WTC11 (cell line): Measurements from ENCODE around the gene TDRD6. TPM values are rescaled to one million over a fixed set of nuclear protein-coding genes. Genes with fewer than 3 reads are reported as not detected.

Experiments
- ATAC-seq: fragments of 200-7000 bp; cut with Tn5 transposase; 2 replicates; pipeline ENCODE4 v1.10.0; 2021; ENCODE audit warnings: mild to moderate bottlenecking, moderate library complexity
- CTCF ChIA-PET: fragments of 300-600 bp; sonication (Branson Sonifier 250); formaldehyde crosslinking; loops from one replicate; lab custom pipeline; 2021; ENCODE audit warnings: antibody characterized with exemption; lab: Charles Lee
- POLR2A ChIA-PET: fragments of 350-600 bp; sonication (Branson Sonifier 250); formaldehyde crosslinking; loops from one replicate; lab custom pipeline; 2021; ENCODE audit warnings: antibody characterized with exemption; lab: Charles Lee
- DNase-seq: peaks from one replicate; pipeline ENCODE4 v3.0.0; 2021; ENCODE audit warnings: low spot score
- H3K27ac Mint-ChIP-seq: 2 replicates; pipeline ENCODE4 v1.8.0; 2021; ENCODE audit warnings: mixed read lengths
- H3K27me3 Mint-ChIP-seq: 2 replicates; pipeline ENCODE4 v1.8.0; 2021; ENCODE audit warnings: low read depth, mild to moderate bottlenecking, moderate library complexity, mixed read lengths
- H3K36me3 Mint-ChIP-seq: 2 replicates; pipeline ENCODE4 v1.8.0; 2021; ENCODE audit warnings: mixed read lengths
- H3K4me1 Mint-ChIP-seq: 2 replicates; pipeline ENCODE4 v1.8.0; 2022; ENCODE audit warnings: mixed read lengths
- H3K4me3 Mint-ChIP-seq: 2 replicates; pipeline ENCODE4 v1.8.0; 2021; ENCODE audit warnings: mild to moderate bottlenecking, moderate library complexity, mixed read lengths
- H3K9me3 Mint-ChIP-seq: 2 replicates; pipeline ENCODE4 v1.8.0; 2021; ENCODE audit warnings: mixed read lengths
- AFF4 ChIP-seq: sonication (generic); formaldehyde crosslinking; IDR thresholded peaks from 2 replicates; pipeline ENCODE4 v1.8.1; 2023; ENCODE audit warnings: mild to moderate bottlenecking, missing genetic modification reagents, borderline replicate concordance
- ARID4B ChIP-seq: sonication (generic); formaldehyde crosslinking; IDR thresholded peaks from 2 replicates; pipeline ENCODE4 v1.8.0; 2023; ENCODE audit warnings: missing genetic modification reagents, mild to moderate bottlenecking, borderline replicate concordance
- ATF1 ChIP-seq: sonication (generic); formaldehyde crosslinking; IDR thresholded peaks from 2 replicates; pipeline ENCODE4 v1.8.1; 2023; ENCODE audit warnings: mild to moderate bottlenecking, moderate library complexity, missing genetic modification reagents
- ETV6 ChIP-seq: sonication (generic); formaldehyde crosslinking; IDR thresholded peaks from 2 replicates; pipeline ENCODE4 v1.8.1; 2022; ENCODE audit warnings: mild to moderate bottlenecking, missing genetic modification reagents
- GABPB1 ChIP-seq: sonication (generic); formaldehyde crosslinking; IDR thresholded peaks from 2 replicates; pipeline ENCODE4 v1.8.1; 2023; ENCODE audit warnings: mild to moderate bottlenecking, missing genetic modification reagents
- IRF2 ChIP-seq: sonication (generic); formaldehyde crosslinking; IDR thresholded peaks from 2 replicates; pipeline ENCODE4 v1.8.0; 2022; ENCODE audit warnings: low read depth, missing genetic modification reagents, borderline replicate concordance
- NFYB ChIP-seq: sonication (generic); formaldehyde crosslinking; conservative IDR thresholded peaks from 2 replicates; pipeline ENCODE4 v1.8.0; 2022; ENCODE audit warnings: low read depth, missing genetic modification reagents
- OVOL2 ChIP-seq: fragments of 250-450 bp; sonication (Bioruptor Pico); IDR thresholded peaks from 2 replicates; pipeline ENCODE4 v1.9.0; 2021; ENCODE audit warnings: mild to moderate bottlenecking, borderline replicate concordance
- RELA ChIP-seq: sonication (generic); formaldehyde crosslinking; IDR thresholded peaks from 2 replicates; pipeline ENCODE4 v1.8.1; 2022; ENCODE audit warnings: missing genetic modification reagents, mild to moderate bottlenecking, borderline replicate concordance
- STAT6 ChIP-seq: sonication (generic); formaldehyde crosslinking; conservative IDR thresholded peaks from 2 replicates; pipeline ENCODE4 v1.8.1; 2023; ENCODE audit warnings: mild to moderate bottlenecking, low read depth, missing genetic modification reagents, moderate library complexity
- ZNF263 ChIP-seq: sonication (generic); formaldehyde crosslinking; IDR thresholded peaks from 2 replicates; pipeline ENCODE4 v1.8.1; 2022; ENCODE audit warnings: low read depth, mild to moderate bottlenecking, moderate library complexity, missing genetic modification reagents
- ZNF423 ChIP-seq: fragments of 250-450 bp; sonication (Bioruptor Pico); IDR thresholded peaks from 2 replicates; pipeline ENCODE4 v2.1.2; 2022; ENCODE audit warnings: mild to moderate bottlenecking, moderate library complexity
- total RNA-seq: library from RNA; stranded (reverse); gene quantifications from 3 replicates; pipeline ENCODE4 v1.2.3, GENCODE V29; 2021
- TF ChIP-seq, protein P1 (sequence below): sonication (generic); formaldehyde crosslinking; IDR thresholded peaks from 2 replicates; pipeline ENCODE4 v1.8.1; 2023; ENCODE audit warnings: mild to moderate bottlenecking, missing genetic modification reagents
- TF ChIP-seq, protein P2 (sequence below): sonication (generic); formaldehyde crosslinking; IDR thresholded peaks from 2 replicates; pipeline ENCODE4 v1.8.0; 2022; ENCODE audit warnings: mild to moderate bottlenecking, missing genetic modification reagents
- TF ChIP-seq, protein P3 (sequence below): sonication (generic); formaldehyde crosslinking; IDR thresholded peaks from 2 replicates; pipeline ENCODE4 v1.8.1; 2023; ENCODE audit warnings: mild to moderate bottlenecking, moderate library complexity, missing genetic modification reagents
- TF ChIP-seq, protein P4 (sequence below): sonication (generic); formaldehyde crosslinking; IDR thresholded peaks from 2 replicates; pipeline ENCODE4 v1.8.1; 2022; ENCODE audit warnings: missing genetic modification reagents, borderline replicate concordance
- TF ChIP-seq, protein P5 (sequence below): fragments of 200-600 bp; IDR thresholded peaks from 2 replicates; pipeline ENCODE4 v1.8.0; 2022; ENCODE audit warnings: antibody characterized with exemption

The TDRD6 gene
- total RNA-seq, 1 experiment from 2014 or later, result 0.04 TPM

DNA sequence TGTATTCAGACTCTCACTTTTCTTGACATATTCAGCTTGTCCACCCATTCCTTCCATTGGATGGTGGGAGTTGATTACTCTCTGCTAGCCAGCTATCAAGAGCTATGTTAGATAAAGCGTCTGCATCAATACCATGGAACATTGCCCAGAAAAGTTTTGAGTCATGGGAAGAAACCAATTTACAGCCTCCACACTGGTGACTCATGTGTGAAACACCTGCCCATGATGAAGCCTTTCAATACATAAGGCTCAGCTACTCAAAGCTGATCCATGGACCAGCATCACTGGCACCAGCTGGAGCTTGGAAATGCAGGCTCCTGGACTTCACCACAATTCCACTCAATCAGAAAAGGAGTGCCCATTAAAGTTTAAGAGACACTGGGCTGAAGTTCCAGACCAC is 31.4 kb downstream of the TDRD6 start:
- H3K27me3 Mint-ChIP-seq, result no peaks in the 10 kb centered on the region
- no peaks in the 10 kb centered on the region for H3K9me3 Mint-ChIP-seq
- no peaks in the 10 kb centered on the region for H3K36me3 Mint-ChIP-seq
- DNase-seq (no peak), ATAC-seq (no peak)
- ChIA-PET CTCF (no interaction called here), POLR2A (no interaction called here)
- no peak overlapping the region for H3K4me3 Mint-ChIP-seq
- no peaks in the 10 kb centered on the region for H3K4me1 Mint-ChIP-seq
- no peak overlapping the region for H3K27ac Mint-ChIP-seq
- TF ChIP-seq STAT6 (no peak), ARID4B (no peak), OVOL2 (no peak), ZNF263 (CRISPR knock-in tag) (no peak), IRF2 (no peak), NFYB (CRISPR knock-in tag) (no peak), RELA (CRISPR knock-in tag) (no peak), ATF1 (CRISPR knock-in tag) (no peak), ETV6 (CRISPR knock-in tag) (no peak), AFF4 (no peak), GABPB1 (no peak), ZNF423 (CRISPR knock-in tag) (no peak)
- TF ChIP-seq, protein P1, sequence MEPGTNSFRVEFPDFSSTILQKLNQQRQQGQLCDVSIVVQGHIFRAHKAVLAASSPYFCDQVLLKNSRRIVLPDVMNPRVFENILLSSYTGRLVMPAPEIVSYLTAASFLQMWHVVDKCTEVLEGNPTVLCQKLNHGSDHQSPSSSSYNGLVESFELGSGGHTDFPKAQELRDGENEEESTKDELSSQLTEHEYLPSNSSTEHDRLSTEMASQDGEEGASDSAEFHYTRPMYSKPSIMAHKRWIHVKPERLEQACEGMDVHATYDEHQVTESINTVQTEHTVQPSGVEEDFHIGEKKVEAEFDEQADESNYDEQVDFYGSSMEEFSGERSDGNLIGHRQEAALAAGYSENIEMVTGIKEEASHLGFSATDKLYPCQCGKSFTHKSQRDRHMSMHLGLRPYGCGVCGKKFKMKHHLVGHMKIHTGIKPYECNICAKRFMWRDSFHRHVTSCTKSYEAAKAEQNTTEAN (CRISPR knock-in tag), result no peak
- TF ChIP-seq, protein P2, sequence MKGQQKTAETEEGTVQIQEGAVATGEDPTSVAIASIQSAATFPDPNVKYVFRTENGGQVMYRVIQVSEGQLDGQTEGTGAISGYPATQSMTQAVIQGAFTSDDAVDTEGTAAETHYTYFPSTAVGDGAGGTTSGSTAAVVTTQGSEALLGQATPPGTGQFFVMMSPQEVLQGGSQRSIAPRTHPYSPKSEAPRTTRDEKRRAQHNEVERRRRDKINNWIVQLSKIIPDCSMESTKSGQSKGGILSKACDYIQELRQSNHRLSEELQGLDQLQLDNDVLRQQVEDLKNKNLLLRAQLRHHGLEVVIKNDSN (CRISPR knock-in tag), result no peak
- TF ChIP-seq, protein P3, sequence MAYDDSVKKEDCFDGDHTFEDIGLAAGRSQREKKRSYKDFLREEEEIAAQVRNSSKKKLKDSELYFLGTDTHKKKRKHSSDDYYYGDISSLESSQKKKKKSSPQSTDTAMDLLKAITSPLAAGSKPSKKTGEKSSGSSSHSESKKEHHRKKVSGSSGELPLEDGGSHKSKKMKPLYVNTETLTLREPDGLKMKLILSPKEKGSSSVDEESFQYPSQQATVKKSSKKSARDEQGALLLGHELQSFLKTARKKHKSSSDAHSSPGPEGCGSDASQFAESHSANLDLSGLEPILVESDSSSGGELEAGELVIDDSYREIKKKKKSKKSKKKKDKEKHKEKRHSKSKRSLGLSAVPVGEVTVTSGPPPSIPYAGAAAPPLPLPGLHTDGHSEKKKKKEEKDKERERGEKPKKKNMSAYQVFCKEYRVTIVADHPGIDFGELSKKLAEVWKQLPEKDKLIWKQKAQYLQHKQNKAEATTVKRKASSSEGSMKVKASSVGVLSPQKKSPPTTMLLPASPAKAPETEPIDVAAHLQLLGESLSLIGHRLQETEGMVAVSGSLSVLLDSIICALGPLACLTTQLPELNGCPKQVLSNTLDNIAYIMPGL (CRISPR knock-in tag), result no peak
- TF ChIP-seq, protein P4, sequence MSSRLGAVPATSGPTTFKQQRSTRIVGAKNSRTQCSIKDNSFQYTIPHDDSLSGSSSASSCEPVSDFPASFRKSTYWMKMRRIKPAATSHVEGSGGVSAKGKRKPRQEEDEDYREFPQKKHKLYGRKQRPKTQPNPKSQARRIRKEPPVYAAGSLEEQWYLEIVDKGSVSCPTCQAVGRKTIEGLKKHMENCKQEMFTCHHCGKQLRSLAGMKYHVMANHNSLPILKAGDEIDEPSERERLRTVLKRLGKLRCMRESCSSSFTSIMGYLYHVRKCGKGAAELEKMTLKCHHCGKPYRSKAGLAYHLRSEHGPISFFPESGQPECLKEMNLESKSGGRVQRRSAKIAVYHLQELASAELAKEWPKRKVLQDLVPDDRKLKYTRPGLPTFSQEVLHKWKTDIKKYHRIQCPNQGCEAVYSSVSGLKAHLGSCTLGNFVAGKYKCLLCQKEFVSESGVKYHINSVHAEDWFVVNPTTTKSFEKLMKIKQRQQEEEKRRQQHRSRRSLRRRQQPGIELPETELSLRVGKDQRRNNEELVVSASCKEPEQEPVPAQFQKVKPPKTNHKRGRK (CRISPR knock-in tag), result no peak
- TF ChIP-seq, protein P5, sequence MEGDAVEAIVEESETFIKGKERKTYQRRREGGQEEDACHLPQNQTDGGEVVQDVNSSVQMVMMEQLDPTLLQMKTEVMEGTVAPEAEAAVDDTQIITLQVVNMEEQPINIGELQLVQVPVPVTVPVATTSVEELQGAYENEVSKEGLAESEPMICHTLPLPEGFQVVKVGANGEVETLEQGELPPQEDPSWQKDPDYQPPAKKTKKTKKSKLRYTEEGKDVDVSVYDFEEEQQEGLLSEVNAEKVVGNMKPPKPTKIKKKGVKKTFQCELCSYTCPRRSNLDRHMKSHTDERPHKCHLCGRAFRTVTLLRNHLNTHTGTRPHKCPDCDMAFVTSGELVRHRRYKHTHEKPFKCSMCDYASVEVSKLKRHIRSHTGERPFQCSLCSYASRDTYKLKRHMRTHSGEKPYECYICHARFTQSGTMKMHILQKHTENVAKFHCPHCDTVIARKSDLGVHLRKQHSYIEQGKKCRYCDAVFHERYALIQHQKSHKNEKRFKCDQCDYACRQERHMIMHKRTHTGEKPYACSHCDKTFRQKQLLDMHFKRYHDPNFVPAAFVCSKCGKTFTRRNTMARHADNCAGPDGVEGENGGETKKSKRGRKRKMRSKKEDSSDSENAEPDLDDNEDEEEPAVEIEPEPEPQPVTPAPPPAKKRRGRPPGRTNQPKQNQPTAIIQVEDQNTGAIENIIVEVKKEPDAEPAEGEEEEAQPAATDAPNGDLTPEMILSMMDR, result no peak
